Activated CD4-positive, alpha-beta T cell treated with anti-CD3 and anti-CD28 coated beads, Interleukin-2, Interleukin-6, amounts not matched to agents 100 ng/mL and 50 ng/mL, durations not matched to agents 16 hours and 8 hours (primary cell): ENCODE results near the gene VAMP8.
"Not testable (repeated sequence)": the region's sequence is repeated elsewhere in the genome, so short reads cannot be mapped to it uniquely, and the experiment has no call there.

Experiments
- DNase-seq: peaks from one replicate; pipeline ENCODE4 v3.0.0-alpha.2; 2020

Gene VAMP8

DNA sequence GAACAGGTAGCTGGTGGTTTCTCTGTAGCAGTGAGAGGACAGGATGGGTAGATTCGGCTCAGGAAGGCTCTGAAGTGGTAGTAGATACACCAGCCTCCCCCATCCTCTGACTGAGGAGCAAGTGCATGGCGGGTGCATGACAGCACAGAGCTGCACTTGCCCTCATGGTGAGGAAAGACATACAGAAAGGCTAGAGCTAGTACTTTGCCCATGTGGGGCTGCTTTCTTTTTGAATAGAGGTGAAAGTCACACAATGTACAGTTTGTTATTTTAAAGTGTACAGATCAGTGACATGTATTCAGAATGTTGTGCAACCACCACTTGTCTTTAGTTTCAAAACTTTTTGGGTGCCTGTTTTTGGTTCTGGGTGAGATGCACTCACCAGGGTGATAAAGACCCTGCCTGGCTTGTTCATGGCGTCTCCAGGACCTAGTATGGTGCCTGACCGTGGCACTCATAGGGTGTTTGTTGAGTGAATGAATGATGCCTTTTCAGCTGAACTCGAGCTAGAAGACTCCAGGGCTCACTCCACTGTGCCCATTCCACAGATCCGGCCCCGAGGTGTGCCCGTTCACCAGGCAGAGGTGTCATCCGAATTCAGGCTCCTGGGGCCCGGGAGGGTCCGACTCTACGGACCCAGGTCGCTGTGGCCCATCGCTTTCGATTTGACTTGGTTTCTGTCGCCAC lies 6.4 kb downstream of the VAMP8 start:
- peak; percentile 47 for DNase-seq

DNA sequence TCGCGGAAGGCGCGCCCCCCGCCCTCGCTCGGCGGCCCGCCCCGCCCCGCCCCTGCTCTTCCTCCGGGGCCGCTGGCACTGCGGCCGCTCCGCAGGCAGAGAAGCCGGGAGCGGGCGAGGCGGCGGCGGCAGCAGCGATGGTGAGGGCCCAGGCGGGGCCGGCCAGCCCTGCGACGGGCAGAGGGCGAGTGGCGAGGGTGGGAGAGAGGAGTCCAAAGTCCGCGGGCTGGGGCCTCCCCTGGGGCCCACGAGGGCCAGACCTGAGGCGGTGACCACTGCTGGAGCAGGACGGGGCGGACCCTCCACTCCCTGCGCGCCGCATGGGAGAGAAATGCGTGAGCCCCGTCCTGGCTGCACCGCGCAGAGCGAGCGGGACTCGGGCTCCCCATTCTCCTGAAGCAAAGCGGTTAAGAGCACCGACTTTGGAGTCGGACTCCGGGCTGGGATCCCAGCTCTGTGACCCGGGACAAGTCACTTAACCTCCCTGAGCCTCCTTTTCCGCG lies 7.0 kb downstream of the VAMP8 start, which contains the start of gene VAMP5:
TSS of gene VAMP5 (plus strand) at position 78 of the 503 bp plus-strand sequence. CDS start at position 138, 60 bp downstream.
- no peak for DNase-seq

- DNase-seq = peak; percentile 50
Observed at GRCh38 chr2:85584857-85585780, 7.7 kb downstream of the VAMP8 start.

DNA sequence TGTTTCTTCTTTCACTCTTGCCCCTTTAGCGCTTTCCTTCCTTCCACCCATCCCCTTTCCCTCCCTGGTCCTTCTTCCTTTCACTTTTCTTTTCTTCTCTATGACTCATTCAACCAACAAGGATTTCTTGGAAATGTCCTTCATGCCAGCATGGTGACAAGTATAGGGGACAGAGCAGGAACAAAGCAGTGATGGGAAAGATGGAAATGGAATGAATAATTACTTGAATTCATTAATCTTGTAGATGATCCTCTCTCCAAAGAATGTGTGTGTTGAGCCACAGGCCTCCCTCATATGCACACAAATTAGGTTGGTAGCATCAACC lies 8.4 kb downstream of the VAMP8 start:
- no peak for DNase-seq

GRCh38 chr2:85588236-85588635 lies 10.8 kb downstream of the VAMP8 start:
- DNase-seq = no peak

GRCh38 chr2:85588645-85589044 lies 11.3 kb downstream of the VAMP8 start:
- no peak for DNase-seq

GRCh38 chr2:85589181-85589580 lies 11.8 kb downstream of the VAMP8 start:
- no peak for DNase-seq

DNA sequence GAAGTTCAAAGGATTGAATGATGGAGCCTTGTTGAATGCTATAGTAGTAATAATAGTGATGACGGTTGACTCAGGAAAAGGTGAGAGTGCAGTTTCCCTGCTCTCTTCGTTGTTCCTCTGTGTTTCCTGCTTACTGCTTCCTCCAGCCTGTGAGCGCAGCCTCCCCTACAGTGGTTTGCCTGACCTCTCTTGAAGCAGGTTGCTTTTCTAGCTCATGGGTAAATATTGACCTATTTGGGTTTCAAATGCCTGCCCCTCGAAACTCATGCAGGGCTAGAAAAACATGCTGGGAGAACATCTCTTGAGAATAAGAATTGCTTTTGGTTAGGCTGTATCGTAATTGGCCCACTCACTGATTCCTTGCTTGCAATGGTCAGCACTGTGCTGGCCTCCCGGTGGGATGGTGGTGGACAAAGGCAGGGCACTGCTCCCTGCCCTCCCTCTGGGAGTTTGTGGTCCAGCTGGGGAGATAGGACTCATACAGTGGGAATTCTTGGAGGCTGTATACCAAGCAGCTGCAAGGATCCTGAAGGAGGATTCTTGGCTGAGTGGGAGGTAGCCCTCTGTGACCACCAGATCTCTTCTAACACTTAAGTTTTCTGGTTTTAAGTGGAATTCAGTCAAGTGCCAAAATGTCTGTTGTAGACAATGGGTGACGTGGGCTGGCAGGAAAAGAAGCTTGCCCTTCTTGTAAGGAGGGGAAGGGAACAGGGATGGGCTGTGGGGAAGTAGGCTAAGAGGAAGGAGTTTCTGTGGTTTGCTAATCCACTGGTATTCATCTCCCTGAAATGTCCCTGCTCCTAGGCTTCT lies 12.8 kb downstream of the VAMP8 start:
- DNase-seq = no peak

DNA sequence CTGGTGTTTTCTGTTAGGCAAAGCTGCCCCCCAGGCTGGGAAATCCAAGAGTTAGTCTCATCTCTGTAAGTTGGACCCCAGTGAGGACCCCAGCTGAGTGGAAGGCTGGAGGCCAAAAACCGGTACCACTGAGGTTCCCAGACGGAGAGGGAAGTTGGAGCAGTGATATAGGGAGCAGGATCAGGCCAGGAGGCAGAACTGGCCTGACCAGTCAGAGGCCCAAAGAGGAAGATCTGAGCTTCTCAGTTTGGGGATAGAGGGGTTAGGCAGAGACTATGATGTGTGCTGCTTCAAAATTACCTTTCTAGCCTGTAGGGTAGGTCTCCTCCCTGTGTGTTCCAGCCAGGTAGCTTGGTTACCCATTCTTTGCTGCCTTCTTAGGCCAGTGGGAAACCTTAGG lies 13.6 kb downstream of the VAMP8 start:
- DNase-seq = no peak

DNA sequence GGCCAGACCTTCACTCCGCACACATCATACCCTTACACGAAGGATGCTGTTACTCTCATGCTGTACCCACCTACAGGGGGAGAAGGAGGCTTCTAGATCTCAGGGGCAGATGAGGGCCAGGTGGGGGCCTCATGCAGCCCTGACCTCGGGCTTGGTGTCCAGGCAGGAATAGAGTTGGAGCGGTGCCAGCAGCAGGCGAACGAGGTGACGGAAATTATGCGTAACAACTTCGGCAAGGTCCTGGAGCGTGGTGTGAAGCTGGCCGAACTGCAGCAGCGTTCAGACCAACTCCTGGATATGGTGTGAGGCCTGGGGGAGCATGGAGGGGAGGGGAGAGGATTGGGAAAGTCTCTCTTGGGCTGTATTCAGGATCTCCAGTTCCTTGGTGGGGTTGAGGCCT lies 14.2 kb downstream of the VAMP8 start:
- DNase-seq = no peak

DNA sequence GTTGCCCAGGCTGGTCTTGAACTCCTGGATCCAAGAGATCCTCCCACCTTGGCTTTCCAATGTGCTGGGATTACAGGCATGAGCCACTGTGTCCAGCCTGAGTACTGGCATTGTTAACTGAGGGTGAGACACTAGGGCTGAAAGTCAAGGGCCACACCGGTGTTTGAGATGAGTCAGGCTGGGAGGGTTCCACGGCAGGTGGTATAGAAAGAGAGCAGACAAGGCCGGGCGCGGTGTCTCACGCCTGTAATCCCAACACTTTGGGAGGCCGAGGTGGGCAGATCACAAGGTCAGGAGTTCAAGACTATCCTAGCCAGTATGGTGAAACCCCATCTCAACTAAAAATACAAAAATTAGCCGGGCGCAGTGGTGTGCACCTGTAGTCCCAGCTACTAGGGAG lies 14.9 kb downstream of the VAMP8 start:
- DNase-seq = not testable (repeated sequence)

- DNase-seq = no peak
Observed at GRCh38 chr2:85593023-85593422, 15.6 kb downstream of the VAMP8 start.

GRCh38 chr2:85594715-85595300 lies 17.4 kb downstream of the VAMP8 start:
- DNase-seq = no peak

DNA sequence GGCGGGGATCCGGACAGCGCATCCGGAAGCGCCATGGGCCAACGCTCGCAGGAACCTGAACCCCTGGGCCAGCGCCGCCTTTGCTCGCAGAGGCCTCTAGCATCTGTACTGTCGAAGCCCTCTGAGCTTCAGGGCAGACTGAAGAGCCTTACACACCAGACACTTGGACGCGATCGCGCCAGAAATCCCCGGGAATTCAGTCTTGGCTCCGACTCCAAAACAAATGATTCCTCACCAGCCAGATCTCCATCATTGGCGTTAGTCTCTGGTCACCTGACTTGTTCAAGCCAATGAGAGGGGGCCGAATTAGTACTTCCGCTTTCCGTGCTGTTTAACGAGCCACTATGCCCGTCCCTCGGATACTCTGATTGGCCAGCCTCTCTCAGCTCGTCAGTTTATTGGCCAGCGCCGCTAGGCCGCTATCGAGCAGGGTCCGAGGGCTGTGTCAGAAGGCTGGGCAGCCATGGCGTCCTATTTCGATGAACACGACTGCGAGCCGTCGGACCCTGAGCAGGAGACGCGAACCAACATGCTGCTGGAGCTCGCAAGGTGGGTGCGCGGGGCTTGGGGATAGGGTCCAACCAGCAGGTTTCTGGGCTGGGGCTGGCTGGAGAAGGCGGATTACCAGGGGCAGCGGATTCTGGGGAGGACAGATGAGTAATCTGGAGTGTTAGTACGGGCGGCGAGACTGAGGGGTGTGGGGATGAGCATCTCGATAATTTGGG lies 18.1 kb downstream of the VAMP8 start, which contains the start of gene RNF181:
TSS of gene RNF181 (plus strand) at position 445 of the 725 bp plus-strand sequence. CDS start at position 464, 19 bp downstream.
- DNase-seq = peak; percentile 97

DNA sequence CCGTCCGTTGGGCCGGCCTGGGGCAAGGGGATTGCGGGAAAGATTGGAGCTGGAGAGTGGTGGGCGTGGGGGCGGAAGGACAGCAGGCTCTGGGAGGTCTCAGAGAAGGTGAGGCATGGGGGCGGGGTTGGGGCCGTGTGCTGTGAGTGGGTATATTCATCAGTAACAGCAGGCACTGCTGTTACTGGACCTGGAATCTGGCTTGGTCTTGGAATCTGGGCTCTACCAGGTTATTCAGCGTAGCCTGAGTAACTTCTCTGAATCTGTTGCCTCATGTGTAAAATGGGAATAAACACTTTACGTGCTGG lies 18.6 kb downstream of the VAMP8 start:
- DNase-seq = no peak

DNA sequence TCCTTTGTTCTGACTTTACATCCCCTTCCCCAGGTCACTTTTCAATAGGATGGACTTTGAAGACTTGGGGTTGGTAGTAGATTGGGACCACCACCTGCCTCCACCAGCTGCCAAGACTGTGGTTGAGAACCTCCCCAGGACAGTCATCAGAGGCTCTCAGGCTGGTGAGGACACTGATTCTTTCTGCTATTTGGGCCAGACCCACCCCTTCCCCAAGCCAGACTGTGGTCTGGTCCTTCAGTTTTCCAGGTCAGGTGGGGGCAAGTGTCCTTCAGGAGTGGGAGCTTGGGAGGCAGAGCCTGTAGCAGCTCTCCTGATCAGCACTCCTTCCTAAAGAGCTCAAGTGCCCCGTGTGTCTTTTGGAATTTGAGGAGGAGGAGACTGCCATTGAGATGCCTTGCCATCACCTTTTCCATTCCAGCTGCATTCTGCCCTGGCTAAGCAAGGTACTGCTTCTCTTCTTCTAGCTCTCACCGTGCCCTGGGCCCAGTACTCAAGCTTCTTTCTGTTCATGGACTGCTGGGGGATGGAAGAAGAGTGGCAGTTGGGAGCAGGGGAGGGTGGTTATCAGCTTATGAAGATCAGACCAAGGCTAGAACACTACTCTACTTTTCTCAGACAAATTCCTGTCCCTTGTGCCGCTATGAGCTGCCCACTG lies 19.2 kb downstream of the VAMP8 start:
- DNase-seq = no peak

DNA sequence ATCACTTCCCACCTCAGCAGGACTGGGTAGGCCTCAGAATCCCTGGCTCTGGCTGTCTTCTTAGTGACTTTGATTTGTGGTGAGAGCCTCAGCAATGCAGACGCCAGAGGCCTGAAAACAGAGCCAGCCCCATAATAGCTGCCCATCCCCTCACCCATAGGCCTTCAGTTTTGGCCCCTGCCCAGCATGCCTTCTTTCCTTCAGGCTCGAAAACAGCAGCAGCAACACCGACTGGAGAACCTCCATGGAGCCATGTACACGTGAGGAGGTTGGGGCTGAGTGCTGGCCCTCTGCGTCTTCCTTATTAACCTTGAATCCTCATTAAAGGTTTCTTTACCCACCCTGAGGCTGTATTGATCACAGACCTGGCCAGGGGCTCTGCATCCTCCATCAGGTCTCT lies 19.9 kb downstream of the VAMP8 start:
- DNase-seq = no peak

DNA sequence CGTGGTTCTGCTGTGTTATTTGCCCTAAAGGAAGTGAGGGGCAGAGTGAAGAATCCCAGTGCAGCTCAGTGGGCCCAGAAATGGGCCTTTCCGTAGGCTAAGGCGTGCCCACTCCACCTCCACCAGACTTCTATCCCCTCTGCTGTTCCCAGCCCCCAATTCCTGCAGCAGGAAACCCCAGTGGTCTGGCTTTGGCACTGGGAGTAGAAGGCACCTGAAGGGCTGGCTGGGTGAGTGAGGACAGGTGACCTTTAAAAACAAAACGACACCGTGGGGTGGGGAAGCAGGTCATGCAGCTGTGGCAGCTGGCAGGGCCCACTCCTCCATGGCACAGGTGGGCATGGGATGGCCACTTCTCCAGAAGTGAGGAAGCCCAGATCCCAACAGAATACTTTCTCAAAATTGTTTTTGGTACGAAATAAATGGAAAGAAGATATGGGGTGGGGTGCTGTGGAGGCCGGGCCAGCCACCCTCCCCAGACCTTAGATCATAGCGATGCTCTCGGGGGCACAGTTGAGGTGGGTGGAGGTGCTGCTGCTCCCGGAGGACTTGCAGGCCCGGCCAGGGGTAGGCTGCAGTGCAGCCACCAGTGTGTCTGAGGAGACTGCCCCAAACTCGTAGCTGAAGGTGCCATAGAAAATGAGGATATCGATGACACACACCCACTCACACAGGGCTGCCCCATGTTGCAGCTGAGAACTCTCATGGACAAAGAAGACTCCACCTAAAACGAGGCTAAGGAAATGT lies 21.4 kb downstream of the VAMP8 start:
- DNase-seq = no peak

DNA sequence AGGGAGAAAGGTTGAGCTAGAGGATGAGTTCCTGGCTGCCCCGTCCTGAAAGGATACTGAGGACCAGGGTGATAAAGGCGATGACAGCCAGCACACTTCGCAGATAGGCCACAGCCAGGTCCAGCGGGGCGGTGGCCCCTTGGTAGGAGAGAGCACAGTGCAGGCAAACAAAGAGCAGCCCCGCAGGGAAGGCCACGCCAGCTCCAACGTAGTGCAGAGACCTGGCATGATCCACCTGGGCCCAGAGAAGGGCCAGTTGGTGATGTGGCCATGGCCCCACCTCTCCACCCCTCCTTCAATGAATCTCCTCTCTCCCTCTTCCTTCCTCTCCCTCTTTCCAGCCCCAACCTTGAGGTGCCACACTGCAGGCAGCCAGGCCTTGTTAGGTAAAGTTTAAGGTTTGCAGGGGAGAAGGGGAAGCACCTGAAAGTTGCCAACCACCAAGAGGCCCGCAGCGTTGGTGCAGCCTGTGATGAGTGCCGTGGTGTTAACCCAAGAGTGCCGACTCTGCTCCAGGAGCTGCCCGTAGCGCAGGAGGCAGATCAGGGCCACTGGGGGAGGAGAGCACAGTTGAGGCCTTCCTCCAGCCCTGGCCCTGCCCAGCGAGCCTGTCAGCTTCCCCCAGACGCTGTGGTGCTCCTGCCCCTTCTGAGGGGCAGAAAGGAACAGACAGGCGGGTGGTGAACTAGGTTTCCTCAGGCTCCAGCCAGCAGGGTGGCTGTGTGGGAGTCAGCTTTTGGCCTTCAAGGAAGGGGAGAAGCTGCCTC lies 22.3 kb downstream of the VAMP8 start:
- DNase-seq = no peak

DNA sequence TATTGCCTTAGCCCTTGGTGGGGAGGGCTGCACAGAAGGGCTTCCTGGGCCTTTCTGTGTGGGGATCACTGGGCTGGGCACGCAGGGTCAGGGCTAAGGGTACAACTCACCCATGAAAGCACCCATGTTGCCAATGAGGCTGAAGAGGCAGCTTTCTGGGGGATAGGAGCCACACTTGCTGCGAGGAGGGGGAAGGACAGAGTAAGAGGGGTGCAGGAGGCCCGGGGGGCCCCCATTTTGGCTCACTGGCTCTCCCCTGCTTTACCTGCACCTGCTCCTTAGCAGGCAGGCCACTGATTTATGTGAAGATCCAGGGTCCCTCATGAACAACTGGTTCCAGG lies 22.8 kb downstream of the VAMP8 start:
- DNase-seq = no peak
